Mesothelial cell of epicardium (in vitro differentiated cells): ENCODE data around the gene CAMKK1. TPM values are rescaled to one million over a fixed set of nuclear protein-coding genes. Genes with fewer than 3 reads are reported as not detected.
"Not testable (repeated sequence)": the region's sequence is repeated elsewhere in the genome, so short reads cannot be mapped to it uniquely, and the experiment has no call there.

Experiments
- DNase-seq, 2 experiments: peaks; one replicate each; pipeline ENCODE4 v3.0.0; 2021; ENCODE audit warnings: low spot score in 2 of 2; ENCODE audit not compliant: unreplicated experiment in 2 of 2
- H3K27ac Mint-ChIP-seq: 2 replicates; pipeline ENCODE4 v1.8.0; 2021; ENCODE audit warnings: mixed read lengths
- H3K27me3 Mint-ChIP-seq: 2 replicates; pipeline ENCODE4 v1.8.0; 2021; ENCODE audit warnings: low read depth, mixed read lengths
- H3K36me3 Mint-ChIP-seq: 2 replicates; pipeline ENCODE4 v1.8.0; 2021; ENCODE audit warnings: mixed read lengths
- H3K4me1 Mint-ChIP-seq: 2 replicates; pipeline ENCODE4 v1.8.0; 2021; ENCODE audit warnings: mixed read lengths
- H3K4me3 Mint-ChIP-seq: 2 replicates; pipeline ENCODE4 v1.8.0; 2021; ENCODE audit warnings: mild to moderate bottlenecking, moderate library complexity, mixed read lengths
- H3K9me3 Mint-ChIP-seq: 2 replicates; pipeline ENCODE4 v1.8.0; 2021; ENCODE audit warnings: mixed read lengths
- CTCF ChIP-seq: fragments of 200-600 bp; sonication (generic); IDR thresholded peaks from one replicate; pipeline ENCODE4 v1.5.0; 2021; ENCODE audit warnings: antibody characterized with exemption; ENCODE audit not compliant: unreplicated experiment
- total RNA-seq: library from RNA; stranded (reverse); gene quantifications from 3 replicates; pipeline ENCODE4 v1.2.1, GENCODE V29; 2021

Gene CAMKK1
- total RNA-seq, 1 donor from 2014 or later = 4.3 TPM

DNA sequence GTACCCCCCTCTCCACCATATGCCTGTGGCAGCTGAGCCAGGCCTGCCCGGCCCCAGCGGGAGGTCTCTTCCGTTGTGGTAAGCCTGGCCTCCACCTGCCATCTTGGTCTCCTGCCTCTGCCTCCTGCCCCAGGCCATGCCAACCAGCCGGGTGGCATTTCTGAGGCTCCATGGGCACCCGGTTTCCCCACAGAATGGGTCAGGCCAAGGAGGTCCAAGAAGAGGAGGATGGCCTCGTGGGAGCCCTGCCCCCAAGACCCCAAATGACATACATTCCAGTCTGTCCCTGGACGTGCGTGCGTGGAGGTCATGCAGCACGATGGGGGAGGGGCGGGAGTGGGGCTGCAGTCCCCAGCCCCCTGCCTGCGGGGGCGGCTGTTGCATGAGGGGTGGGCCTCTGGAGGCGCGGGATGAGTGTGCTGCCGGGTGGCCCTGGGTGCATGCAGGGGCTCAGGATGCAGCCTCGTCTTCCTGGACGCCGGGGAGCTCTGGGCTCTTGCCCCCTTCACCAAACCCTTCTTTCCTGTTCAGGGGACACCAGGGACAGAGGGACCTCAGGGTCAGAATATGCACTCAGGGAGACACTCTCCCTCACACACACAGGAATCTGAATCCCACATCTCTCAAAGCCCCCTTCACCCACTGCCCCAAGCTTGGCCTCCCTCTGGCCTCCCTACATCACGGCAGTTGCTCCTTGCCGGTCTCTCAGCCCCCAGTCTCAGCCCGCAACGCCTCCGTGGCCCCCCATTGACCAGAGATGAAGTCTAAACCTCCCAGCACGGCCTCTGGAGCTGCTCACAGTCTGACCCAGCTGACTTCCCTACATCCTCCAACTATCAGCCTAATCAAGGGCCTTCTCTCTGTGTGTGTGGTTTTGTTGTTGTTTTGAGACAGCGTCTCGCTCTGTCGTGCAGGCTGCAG, 30.8 kb downstream of the CAMKK1 start:
- Mint-ChIP-seq H3K36me3 (peaks cover 2% of the 10 kb centered on the region), H3K4me1 (no peaks in the 10 kb centered on the region), H3K4me3 (no peak overlapping the region), H3K9me3 (no peaks in the 10 kb centered on the region), H3K27ac (no peak overlapping the region), H3K27me3 (no peaks in the 10 kb centered on the region)
- no peak for DNase-seq
- TF ChIP-seq CTCF = no peak

GRCh38 chr17:3860939-3861700, 31.7 kb downstream of the CAMKK1 start:
- TF ChIP-seq CTCF = no peak
- Mint-ChIP-seq H3K27me3 (no peaks in the 10 kb centered on the region), H3K36me3 (peaks cover 2% of the 10 kb centered on the region), H3K4me3 (no peak overlapping the region), H3K4me1 (no peaks in the 10 kb centered on the region), H3K9me3 (no peaks in the 10 kb centered on the region), H3K27ac (no peak overlapping the region)
- DNase-seq = no peak

- H3K36me3 Mint-ChIP-seq = peaks cover 2% of the 10 kb centered on the region
- H3K27me3 Mint-ChIP-seq = no peaks in the 10 kb centered on the region
- no peak overlapping the region for H3K27ac Mint-ChIP-seq
- no peak overlapping the region for H3K4me3 Mint-ChIP-seq
- no peak for TF ChIP-seq CTCF
- H3K9me3 Mint-ChIP-seq = no peaks in the 10 kb centered on the region
- no peaks in the 10 kb centered on the region for H3K4me1 Mint-ChIP-seq
- DNase-seq = no peak
Observed at GRCh38 chr17:3859940-3860339, 32.9 kb downstream of the CAMKK1 start.

GRCh38 chr17:3857261-3858105, 35.4 kb downstream of the CAMKK1 start:
- H3K36me3 Mint-ChIP-seq = peaks cover 2% of the 10 kb centered on the region
- TF ChIP-seq CTCF = no peak
- H3K4me3 Mint-ChIP-seq = no peak overlapping the region
- H3K27ac Mint-ChIP-seq = no peak overlapping the region
- no peaks in the 10 kb centered on the region for H3K4me1 Mint-ChIP-seq
- H3K9me3 Mint-ChIP-seq = no peaks in the 10 kb centered on the region
- peaks cover 4% of the 10 kb centered on the region for H3K27me3 Mint-ChIP-seq
- DNase-seq = no peak

GRCh38 chr17:3854204-3854603, 38.6 kb downstream of the CAMKK1 start:
- not testable (repeated sequence) for H3K4me3 Mint-ChIP-seq, H3K9me3 Mint-ChIP-seq, H3K27ac Mint-ChIP-seq, H3K36me3 Mint-ChIP-seq, H3K4me1 Mint-ChIP-seq, DNase-seq
- peaks cover 20% of the 10 kb centered on the region for H3K27me3 Mint-ChIP-seq
